ENCODE results near the gene PTGDR2.

Gene PTGDR2

DNA sequence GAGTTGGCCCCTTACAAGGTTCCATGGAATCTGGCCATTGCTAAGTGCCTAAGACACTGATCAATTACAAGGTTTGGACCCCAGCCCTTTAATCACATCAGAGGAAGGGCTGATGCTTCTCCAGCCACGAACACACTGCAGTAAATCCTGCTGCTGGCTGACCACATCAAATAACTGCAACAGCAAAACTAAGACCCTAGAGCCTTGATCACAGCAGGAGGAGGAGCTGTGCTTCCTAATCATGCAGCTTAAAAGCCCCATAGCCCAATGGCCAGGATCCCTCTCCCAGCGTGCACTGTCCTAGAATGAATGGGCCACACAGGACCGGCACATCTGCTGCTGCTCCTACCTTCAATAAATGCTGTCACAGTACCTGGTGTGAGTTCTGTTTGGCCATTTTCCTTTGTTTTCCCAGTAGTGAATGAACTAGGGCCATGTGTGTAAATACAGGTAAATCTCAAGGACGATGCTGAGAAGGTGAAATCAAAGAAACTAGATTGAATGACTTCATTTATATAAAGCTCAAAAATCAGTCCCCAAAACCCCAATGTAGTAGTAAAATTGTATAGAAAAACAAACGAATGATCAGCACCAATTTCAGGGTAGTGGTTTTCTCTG is 24.3 kb upstream of the PTGDR2 start:
- TF ChIP-seq CTCF (IDR thresholded peaks at IDR 0.05; ENCODE audit: low read depth, low read length) = no peak
- H3K4me3 ChIP-seq (ENCODE audit: low read depth, low read length) = no peak overlapping the region

- TF ChIP-seq CTCF (IDR thresholded peaks at IDR 0.05; ENCODE audit: low read depth, low read length) = no peak
- H3K4me3 ChIP-seq (ENCODE audit: low read depth, low read length) = no peak overlapping the region
Measured at GRCh38 chr11:60879104-60879503, 23.4 kb upstream of the PTGDR2 start.

DNA sequence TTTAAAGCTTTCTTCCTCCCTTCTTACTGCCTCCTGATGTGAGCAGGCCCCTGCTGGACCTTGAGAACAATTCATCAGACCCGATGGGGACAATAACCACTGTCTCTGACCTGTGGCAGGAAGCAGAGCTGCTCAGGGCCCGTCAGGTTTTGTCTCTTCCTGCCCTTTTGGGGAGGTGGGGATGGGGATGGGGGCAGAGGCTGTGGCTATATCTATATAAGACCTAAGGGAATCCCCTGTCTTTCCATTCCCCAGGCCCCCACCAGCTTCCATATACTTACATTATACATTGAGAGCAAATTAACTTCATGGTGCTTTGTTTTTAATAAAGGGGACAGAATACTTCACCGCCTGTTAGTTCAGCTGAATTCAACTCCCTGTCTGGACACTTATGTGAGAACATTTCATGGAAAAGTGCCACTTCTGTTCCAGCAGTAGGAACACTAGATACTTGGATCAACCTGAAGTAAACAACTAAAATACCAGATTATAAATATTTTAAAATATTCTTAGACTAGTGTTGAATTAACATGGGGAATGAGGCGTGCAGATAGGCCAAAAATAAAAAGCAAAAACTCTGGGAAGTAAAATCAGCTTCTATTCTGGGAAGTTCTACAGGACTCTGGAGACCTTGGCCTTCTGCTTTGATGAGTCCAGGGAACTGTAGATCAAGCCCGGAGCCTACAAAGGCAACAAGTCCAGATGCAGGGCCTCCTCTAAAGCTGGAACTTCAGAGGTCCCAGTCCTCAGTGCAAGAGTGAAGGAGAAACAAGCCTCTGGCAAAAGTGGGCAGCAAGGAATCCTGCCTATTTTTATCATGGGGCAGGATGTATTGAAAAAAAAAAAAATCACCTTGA is 22.7 kb upstream of the PTGDR2 start:
- H3K4me3 ChIP-seq (ENCODE audit: low read depth, low read length) = no peak overlapping the region
- no peak for TF ChIP-seq CTCF (IDR thresholded peaks at IDR 0.05; ENCODE audit: low read depth, low read length)

DNA sequence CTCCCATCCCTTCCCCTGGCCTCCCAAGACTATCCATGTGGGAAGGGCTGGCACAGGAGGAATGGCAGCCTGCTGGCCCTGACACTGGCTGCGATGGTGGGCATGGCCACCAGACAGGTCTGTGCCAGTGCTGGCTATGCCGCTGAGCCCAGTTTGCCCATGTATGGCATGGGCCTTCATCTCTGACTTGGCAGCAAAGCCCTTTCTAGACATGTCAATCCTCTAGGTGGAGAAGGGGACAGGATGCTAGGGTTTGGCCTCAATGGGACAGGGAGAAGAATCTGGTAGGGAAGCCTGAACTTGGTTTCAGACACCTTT is 20.4 kb upstream of the PTGDR2 start:
- no peak for TF ChIP-seq CTCF (IDR thresholded peaks at IDR 0.05; ENCODE audit: low read depth, low read length)
- H3K4me3 ChIP-seq (ENCODE audit: low read depth, low read length) = no peak overlapping the region

GRCh38 chr11:60875366-60876167 is 19.8 kb upstream of the PTGDR2 start:
- TF ChIP-seq CTCF (IDR thresholded peaks at IDR 0.05; ENCODE audit: low read depth, low read length) = no peak
- no peak overlapping the region for H3K4me3 ChIP-seq (ENCODE audit: low read depth, low read length)

DNA sequence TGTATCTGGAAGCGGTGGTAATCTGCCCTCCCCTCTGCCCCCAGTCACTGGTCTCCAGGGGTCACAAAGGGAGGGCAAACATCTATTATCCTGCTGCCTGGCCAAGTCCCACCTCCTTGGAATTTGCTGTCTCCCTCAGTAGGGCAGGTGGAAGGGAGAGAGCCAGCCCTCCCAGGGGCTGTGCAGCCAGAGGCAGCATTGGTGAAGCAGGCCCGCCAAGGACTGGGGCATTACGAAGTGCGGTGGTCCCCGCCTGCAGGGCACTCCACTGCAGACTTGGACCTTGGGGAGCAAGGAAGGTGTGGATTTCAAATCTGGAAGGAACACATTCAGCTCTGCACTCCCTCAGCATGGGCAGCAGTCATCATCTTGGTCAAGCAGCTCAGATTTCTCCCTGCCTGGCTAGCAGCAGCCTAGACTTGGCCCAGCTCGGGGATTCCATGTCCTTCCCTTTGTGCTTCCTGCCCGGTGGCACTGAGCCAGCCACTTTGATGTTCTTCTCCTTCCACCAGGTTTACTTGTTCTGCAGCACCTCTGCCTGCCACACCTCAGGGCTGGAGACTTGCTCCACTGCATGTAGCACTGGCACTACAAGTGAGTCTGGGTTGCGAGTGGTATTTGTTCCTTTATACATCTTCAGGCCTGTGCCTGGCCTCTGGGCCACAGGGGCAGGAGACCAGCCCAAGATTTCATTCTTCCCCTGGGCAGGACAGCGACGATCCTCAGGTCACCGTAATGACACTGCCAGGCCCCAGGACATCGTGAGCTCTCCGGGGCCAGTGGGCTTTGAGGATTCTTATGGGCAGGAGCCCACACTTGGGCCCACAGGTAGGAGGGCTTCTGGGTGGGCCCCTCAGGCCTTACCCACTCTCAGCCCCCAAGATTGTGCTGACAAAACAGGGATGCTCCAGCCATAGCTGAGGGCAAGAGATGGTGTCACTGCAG is 18.9 kb upstream of the PTGDR2 start:
- no peak overlapping the region for H3K4me3 ChIP-seq (ENCODE audit: low read depth, low read length)
- TF ChIP-seq CTCF (IDR thresholded peaks at IDR 0.05; ENCODE audit: low read depth, low read length) = no peak

Measured in WI38 (cell line).